Neural cell (in vitro differentiated cells): ENCODE results near the gene TRIM8. TPM values are rescaled to one million over a fixed set of nuclear protein-coding genes. Genes with fewer than 3 reads are reported as not detected.

Experiments used
- H2AFZ ChIP-seq: fragments of 200-600, 300-800 bp; sonication (generic), shearing (Covaris generic); 2 replicates; pipeline ENCODE4 v1.6.0; 2014; ENCODE audit warnings: low read depth, mild to moderate bottlenecking, antibody characterized with exemption, low read length, moderate library complexity
- H3F3A ChIP-seq: fragments of 200-600 bp; shearing (Covaris generic); 2 replicates; pipeline ENCODE4 v1.6.1; 2016; ENCODE audit warnings: mild to moderate bottlenecking, moderate library complexity, mixed read lengths, antibody characterized with exemption, low read length; ENCODE audit not compliant: insufficient read depth, poor library complexity, severe bottlenecking
- H3K27ac ChIP-seq: fragments of 200-600, 300-800 bp; sonication (generic), shearing (Covaris generic); 2 replicates; pipeline ENCODE4 v1.5.1; 2014; ENCODE audit warnings: mild to moderate bottlenecking, low read length, moderate library complexity
- H3K27me3 ChIP-seq: fragments of 300-800, 200-600 bp; sonication (generic), shearing (Covaris generic); 2 replicates; pipeline ENCODE4 v1.6.0; 2014; ENCODE audit warnings: mild to moderate bottlenecking, low read depth, low read length, moderate library complexity; ENCODE audit not compliant: insufficient read depth
- H3K36me3 ChIP-seq: fragments of 300-800, 200-600 bp; sonication (generic), shearing (Covaris generic); 2 replicates; pipeline ENCODE4 v1.5.1; 2014; ENCODE audit warnings: mild to moderate bottlenecking, antibody characterized with exemption, low read length, moderate library complexity; ENCODE audit not compliant: insufficient read depth
- H3K4me2 ChIP-seq: fragments of 300-800, 200-600 bp; sonication (generic), shearing (Covaris generic); 2 replicates; pipeline ENCODE4 v1.6.0; 2014; ENCODE audit warnings: mild to moderate bottlenecking, low read length
- H3K4me3 ChIP-seq: fragments of 300-800, 200-600 bp; sonication (generic), shearing (Covaris generic); 2 replicates; pipeline ENCODE4 v1.5.1; 2014; ENCODE audit warnings: mild to moderate bottlenecking, low read length, moderate library complexity
- H3K79me2 ChIP-seq: fragments of 200-600 bp; shearing (Covaris generic); replicated peaks from 2 replicates; pipeline ENCODE4 v1.6.0; 2014; ENCODE audit warnings: mild to moderate bottlenecking, low read length, moderate library complexity; ENCODE audit not compliant: insufficient read depth
- H3K9ac ChIP-seq: fragments of 300-800, 200-600 bp; sonication (generic), shearing (Covaris generic); 2 replicates; pipeline ENCODE4 v1.6.1; 2016; ENCODE audit warnings: mild to moderate bottlenecking, low read length, mixed read lengths
- H3K9me2 ChIP-seq: fragments of 200-600 bp; shearing (Covaris generic); 2 replicates; pipeline ENCODE4 v1.6.1; 2016; ENCODE audit warnings: mild to moderate bottlenecking, low read length, mixed read lengths; ENCODE audit not compliant: insufficient read depth
- H3K9me3 ChIP-seq: fragments of 200-600, 300-800 bp; sonication (generic), shearing (Covaris generic); 2 replicates; pipeline ENCODE4 v1.6.1; 2016; ENCODE audit warnings: mild to moderate bottlenecking, mixed run types, low read length, moderate library complexity, mixed read lengths
- H4K20me1 ChIP-seq: fragments of 200-600 bp; shearing (Covaris generic); 2 replicates; pipeline ENCODE4 v1.6.1; 2016; ENCODE audit warnings: mild to moderate bottlenecking, mixed run types; ENCODE audit not compliant: insufficient read depth
- EP300 ChIP-seq: fragments of 450-650 bp; conservative IDR thresholded peaks from 2 replicates; pipeline ENCODE4 v1.6.1; 2014; ENCODE audit warnings: antibody characterized with exemption, mild to moderate bottlenecking, moderate library complexity; ENCODE audit not compliant: poor library complexity, severe bottlenecking
- EZH2 ChIP-seq: fragments of 200-600, 300-800 bp; shearing (Covaris generic), sonication (generic); IDR thresholded peaks from 2 replicates; pipeline ENCODE4 v1.6.1; 2014; ENCODE audit warnings: antibody characterized with exemption, low read length, borderline replicate concordance, mild to moderate bottlenecking; ENCODE audit not compliant: insufficient read depth, poor library complexity, severe bottlenecking
- MXI1 ChIP-seq: fragments of 450-650 bp; conservative IDR thresholded peaks from 2 replicates; pipeline ENCODE4 v1.6.1; 2014; ENCODE audit warnings: antibody characterized with exemption, mild to moderate bottlenecking; ENCODE audit not compliant: poor library complexity, severe bottlenecking
- POLR2AphosphoS5 ChIP-seq: IDR thresholded peaks from 2 replicates; pipeline ENCODE4 v1.6.1; 2012
- RAD21 ChIP-seq: fragments of 450-650 bp; conservative IDR thresholded peaks from 2 replicates; pipeline ENCODE4 v1.6.1; 2014; ENCODE audit warnings: antibody characterized with exemption, mild to moderate bottlenecking, moderate library complexity
- REST ChIP-seq: IDR thresholded peaks from 2 replicates; pipeline ENCODE4 v1.6.1; 2012; ENCODE audit warnings: borderline replicate concordance
- SMC3 ChIP-seq: fragments of 450-650 bp; conservative IDR thresholded peaks from 2 replicates; pipeline ENCODE4 v1.6.1; 2014; ENCODE audit warnings: antibody characterized with exemption, mild to moderate bottlenecking, moderate library complexity; ENCODE audit not compliant: poor library complexity
- TAF1 ChIP-seq: IDR thresholded peaks from 2 replicates; pipeline ENCODE4 v1.6.1; 2012; ENCODE audit warnings: low read depth
- polyA plus RNA-seq: library from polyadenylated mRNA; depleted of rRNA; stranded (reverse); fragments of >200 nt; gene quantifications from 2 replicates; pipeline ENCODE4 v1.2.3, GENCODE V29; 2014
- TF ChIP-seq, protein P1 (sequence below): fragments of 450-650 bp; IDR thresholded peaks from 2 replicates; pipeline ENCODE4 v1.5.1; 2014; ENCODE audit warnings: antibody characterized with exemption, mild to moderate bottlenecking, moderate library complexity; ENCODE audit not compliant: poor library complexity, severe bottlenecking

The TRIM8 gene
- polyA plus RNA-seq, 1 donor from 2014 or later: 47.5 TPM

DNA sequence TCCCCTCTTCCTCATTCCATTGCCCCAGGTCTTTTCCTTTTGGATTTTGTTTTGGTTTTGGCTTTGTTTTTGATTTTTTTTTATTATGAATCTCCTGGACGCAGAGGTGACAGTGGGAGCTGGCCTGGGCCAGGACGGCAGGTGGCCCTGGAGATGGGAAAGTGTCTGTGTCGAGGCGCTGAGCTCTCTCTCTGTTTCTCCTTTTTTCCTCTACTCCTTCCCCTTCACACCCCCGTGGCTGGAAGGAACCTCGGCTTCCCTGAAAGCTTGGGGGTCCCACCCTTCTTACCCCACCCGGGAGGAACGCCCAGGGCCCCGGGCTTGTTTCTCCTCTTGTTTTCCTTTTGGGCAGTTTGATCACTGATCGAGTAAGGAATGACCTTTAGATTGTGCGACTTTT lies 13.2 kb downstream of the TRIM8 start:
- Histone ChIP-seq H4K20me1 (peaks cover under 1% of the 10 kb centered on the region), H3K27me3 (no peaks in the 10 kb centered on the region), H3K9me3 (no peaks in the 10 kb centered on the region), H3K4me3 (no peak overlapping the region), H3K9ac (no peak overlapping the region), H3K4me2 (no peak overlapping the region), H3K27ac (no peak overlapping the region), H3K9me2 (no peaks in the 10 kb centered on the region), H3F3A (no peaks in the 10 kb centered on the region), H3K79me2 (peaks cover 13% of the 10 kb centered on the region), H2AFZ (no peak overlapping the region), H3K36me3 (no peaks in the 10 kb centered on the region)
- no peak for TF ChIP-seq EP300
- TF ChIP-seq REST: no peak
- TF ChIP-seq EZH2: no peak
- no peak for TF ChIP-seq RAD21
- no peak for TF ChIP-seq MXI1
- no peak for TF ChIP-seq POLR2AphosphoS5

- TF ChIP-seq TAF1 (no peak), EP300 (no peak), POLR2AphosphoS5 (no peak), MXI1 (no peak), SMC3 (no peak), REST (no peak), RAD21 (no peak), EZH2 (no peak)
- TF ChIP-seq, protein P1, sequence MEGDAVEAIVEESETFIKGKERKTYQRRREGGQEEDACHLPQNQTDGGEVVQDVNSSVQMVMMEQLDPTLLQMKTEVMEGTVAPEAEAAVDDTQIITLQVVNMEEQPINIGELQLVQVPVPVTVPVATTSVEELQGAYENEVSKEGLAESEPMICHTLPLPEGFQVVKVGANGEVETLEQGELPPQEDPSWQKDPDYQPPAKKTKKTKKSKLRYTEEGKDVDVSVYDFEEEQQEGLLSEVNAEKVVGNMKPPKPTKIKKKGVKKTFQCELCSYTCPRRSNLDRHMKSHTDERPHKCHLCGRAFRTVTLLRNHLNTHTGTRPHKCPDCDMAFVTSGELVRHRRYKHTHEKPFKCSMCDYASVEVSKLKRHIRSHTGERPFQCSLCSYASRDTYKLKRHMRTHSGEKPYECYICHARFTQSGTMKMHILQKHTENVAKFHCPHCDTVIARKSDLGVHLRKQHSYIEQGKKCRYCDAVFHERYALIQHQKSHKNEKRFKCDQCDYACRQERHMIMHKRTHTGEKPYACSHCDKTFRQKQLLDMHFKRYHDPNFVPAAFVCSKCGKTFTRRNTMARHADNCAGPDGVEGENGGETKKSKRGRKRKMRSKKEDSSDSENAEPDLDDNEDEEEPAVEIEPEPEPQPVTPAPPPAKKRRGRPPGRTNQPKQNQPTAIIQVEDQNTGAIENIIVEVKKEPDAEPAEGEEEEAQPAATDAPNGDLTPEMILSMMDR: no peak
- no peak overlapping the region for H2AFZ ChIP-seq
- no peaks in the 10 kb centered on the region for H3K27me3 ChIP-seq
- no peak overlapping the region for H3K27ac ChIP-seq
- H3K36me3 ChIP-seq: no peaks in the 10 kb centered on the region
- no peaks in the 10 kb centered on the region for H3K9me2 ChIP-seq
- no peaks in the 10 kb centered on the region for H3K9me3 ChIP-seq
- peaks cover 8% of the 10 kb centered on the region for H3K79me2 ChIP-seq
- no peak overlapping the region for H3K4me3 ChIP-seq
- H3K4me2 ChIP-seq: no peak overlapping the region
- H4K20me1 ChIP-seq: no peaks in the 10 kb centered on the region
- H3K9ac ChIP-seq: no peak overlapping the region
- no peaks in the 10 kb centered on the region for H3F3A ChIP-seq
Measured at GRCh38 chr10:102657984-102658724, 13.9 kb downstream of the TRIM8 start.
